Heart left ventricle (tissue), 16 donors: ENCODE data around the gene PICALM. TPM values are rescaled to one million over a fixed set of nuclear protein-coding genes. Genes with fewer than 3 reads are reported as not detected.
"Not testable (repeated sequence)": the region's sequence is repeated elsewhere in the genome, so short reads cannot be mapped to it uniquely, and the experiment has no call there.

Experiments used
- ATAC-seq, 4 donors: fragments of 200-7000 bp; cut with Tn5 transposase; one replicate each; pipeline ENCODE4 v1.9.1; 2020 to 2022; ENCODE audit warnings: moderate library complexity in 4 of 4, mild to moderate bottlenecking in 3 of 4, moderate number of reproducible peaks in 1 of 4
- DNase-seq, 5 donors: peaks; one replicate each; pipeline ENCODE4 v3.0.0-alpha.2; 2020
- H3K27ac ChIP-seq, 12 donors: fragments of 200-600 bp; sonication (generic) in 4 of 12; one replicate each; pipeline versions ENCODE4 v1.5.0 to v1.8.0; 2016 to 2022; ENCODE audit warnings: mild to moderate bottlenecking in 2 of 12
- H3K27me3 ChIP-seq, 9 donors: fragments of 200-600 bp; sonication (generic) in 2 of 9; one replicate each; pipeline versions ENCODE4 v1.5.1 to v1.8.0; 2016 to 2022; ENCODE audit warnings: mild to moderate bottlenecking in 3 of 9
- H3K36me3 ChIP-seq, 9 donors: fragments of 200-600 bp; sonication (generic) in 2 of 9; one replicate each; pipeline versions ENCODE4 v1.5.0 to v1.8.0; 2018 to 2022; ENCODE audit warnings: mild to moderate bottlenecking in 2 of 9
- H3K4me1 ChIP-seq, 12 donors: fragments of 200-600 bp; sonication (generic) in 4 of 12; one replicate each; pipeline versions ENCODE4 v1.5.0 to v1.8.0; 2016 to 2022; ENCODE audit warnings: mild to moderate bottlenecking in 3 of 12
- H3K4me3 ChIP-seq, 12 donors: fragments of 200-600 bp; sonication (generic) in 4 of 12; one replicate each; pipeline versions ENCODE4 v1.5.0 to v1.8.0; 2017 to 2022; ENCODE audit warnings: mild to moderate bottlenecking in 9 of 12, moderate library complexity in 4 of 12
- H3K9me3 ChIP-seq, 12 donors: fragments of 200-600 bp; sonication (generic) in 4 of 12; one replicate each; pipeline versions ENCODE4 v1.5.0 to v1.8.0; 2016 to 2022; ENCODE audit warnings: mild to moderate bottlenecking in 1 of 12
- POLR2A ChIP-seq, 2 donors: fragments of 450-650 bp; IDR thresholded peaks; one replicate each; pipeline ENCODE4 v1.6.1; 2017; ENCODE audit warnings: antibody characterized with exemption in 2 of 2, mild to moderate bottlenecking in 2 of 2, moderate library complexity in 2 of 2
- WGBS, 4 donors: extraction: QIAGEN DNeasy Blood & Tissue Kit in 2 of 4; methylation state at CpG; one replicate each; pipeline versions ENCODE4 v1.1.5 to v1.1.7; 2013 to 2018; 5-methylcytosine and 5-hydroxymethylcytosine counted together
- intact Hi-C, 10 donors: fragments of 100-400 bp; cut with DNase I; formaldehyde crosslinking; loops; one replicate each; pipeline versions ENCODE4 v1.11.1 to v1.14.2; 2022
- polyA plus RNA-seq, 2 donors: library from polyadenylated mRNA; stranded (reverse); fragments of 200-250 nt; gene quantifications; one replicate each; pipeline ENCODE4 v1.2.3, GENCODE V29; 2013
- total RNA-seq, 9 donors: library from RNA; depleted of rRNA in 2 of 9; stranded (reverse); fragments of >200 nt in 2 of 9; fragmentation: NEBNext Ultra II Directional in 3 of 9; extraction: Animal tissue kit (Norgen Biotek cat#: 25700) in 3 of 9; gene quantifications; one replicate each; pipeline versions ENCODE4 v1.1.0 to v1.2.4, GENCODE V29; 2016 to 2023
- TF ChIP-seq, protein P1 (sequence below), 12 donors: fragments of 200-600 bp; sonication (generic) in 4 of 12; IDR thresholded peaks; one replicate each; pipeline versions ENCODE4 v1.5.0 to v1.8.0; 2018 to 2022; ENCODE audit warnings: antibody characterized with exemption in 12 of 12, mild to moderate bottlenecking in 5 of 12
- donor health status: ischemic (EF 13 %, LVEDD 7.1; RV severe dilation, severe dysfunction).
- donor health status: healthy with polysubstance abuse.
- donor health status: DM: no; HTN: yes; CAD: no.
- donor health status: DM: no; HTN: no; CAD: no.
- donor health status: ischemic (EF 25% LVEDD 6.9; RV normal size, moderate dysfunction).
- donor health status: ischemic (EF 25% LVEDD 5.7; RV mildly dilated, moderate dysfunction).
- donor health status: healthy.
- donor health status: DM: yes; HTN: yes; CAD: no.
- donor health status: ischemic (EF 35%, LVEDD 5.7; RV mildly dilated, moderate dysfunction).
- donor health status: nonischemic (EF 11% LVEDD 7.7; RV severe dilation, severe dysfunction).
- donor health status: DM: yes; HTN: yes; CAD: no.
- donor health status: PGD.
- donor health status: ischemic (EF 29% LVEDD 5.4; RV normal size, mild dysfunction).
- donor health status: nonischemic (EF 23%, LVEDD 6.1; RV moderate dilation, normal function).

Gene PICALM
- total and polyA plus RNA-seq, 11 donors, result 36.1 to 207 (median 171) TPM

DNA sequence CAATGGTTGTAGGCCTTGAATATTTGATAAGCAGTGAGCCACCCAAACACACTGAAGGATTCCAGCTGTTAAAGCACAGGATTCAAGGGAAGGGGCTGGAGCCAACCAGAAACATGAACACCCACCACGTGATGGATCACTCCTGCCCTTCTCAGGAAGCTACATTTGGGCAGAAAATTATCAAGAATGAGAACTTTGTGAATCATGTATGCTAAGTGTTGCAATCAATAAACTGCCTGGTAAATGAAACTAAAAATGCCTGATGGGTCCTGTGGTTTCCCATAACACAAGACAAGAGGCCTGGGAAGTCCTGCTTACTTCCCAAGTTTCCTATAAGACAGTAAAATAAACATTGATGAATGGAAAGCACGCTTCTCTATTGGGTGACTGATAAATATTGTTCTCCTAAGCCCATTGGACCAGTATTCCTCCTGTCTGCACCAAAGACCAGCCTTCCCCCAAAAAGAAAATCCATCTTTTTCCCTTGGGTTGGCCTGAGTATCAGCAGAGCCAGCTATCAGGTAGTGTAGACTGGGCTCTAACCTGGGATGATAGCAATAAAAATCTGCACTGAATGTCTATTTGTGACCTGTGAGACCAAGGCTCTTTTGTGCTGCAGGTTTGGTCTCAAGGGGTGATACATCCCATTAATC lies 115.3 kb downstream of the PICALM start:
- H3K4me1 ChIP-seq, result peaks cover 0 to 46% (median 18%) of the 10 kb centered on the region in 12 donors
- no peak for DNase-seq
- ATAC-seq, result peak in 2 of 4 donors; percentile 11 to 25
- peaks cover 0 to 11% (median 0%) of the 10 kb centered on the region in 12 donors for H3K9me3 ChIP-seq
- intact Hi-C loops, result no loop called here
- H3K4me3 ChIP-seq, result no peak overlapping the region
- TF ChIP-seq POLR2A (IDR thresholded peaks at IDR 0.05), result no peak
- TF ChIP-seq, protein P1, sequence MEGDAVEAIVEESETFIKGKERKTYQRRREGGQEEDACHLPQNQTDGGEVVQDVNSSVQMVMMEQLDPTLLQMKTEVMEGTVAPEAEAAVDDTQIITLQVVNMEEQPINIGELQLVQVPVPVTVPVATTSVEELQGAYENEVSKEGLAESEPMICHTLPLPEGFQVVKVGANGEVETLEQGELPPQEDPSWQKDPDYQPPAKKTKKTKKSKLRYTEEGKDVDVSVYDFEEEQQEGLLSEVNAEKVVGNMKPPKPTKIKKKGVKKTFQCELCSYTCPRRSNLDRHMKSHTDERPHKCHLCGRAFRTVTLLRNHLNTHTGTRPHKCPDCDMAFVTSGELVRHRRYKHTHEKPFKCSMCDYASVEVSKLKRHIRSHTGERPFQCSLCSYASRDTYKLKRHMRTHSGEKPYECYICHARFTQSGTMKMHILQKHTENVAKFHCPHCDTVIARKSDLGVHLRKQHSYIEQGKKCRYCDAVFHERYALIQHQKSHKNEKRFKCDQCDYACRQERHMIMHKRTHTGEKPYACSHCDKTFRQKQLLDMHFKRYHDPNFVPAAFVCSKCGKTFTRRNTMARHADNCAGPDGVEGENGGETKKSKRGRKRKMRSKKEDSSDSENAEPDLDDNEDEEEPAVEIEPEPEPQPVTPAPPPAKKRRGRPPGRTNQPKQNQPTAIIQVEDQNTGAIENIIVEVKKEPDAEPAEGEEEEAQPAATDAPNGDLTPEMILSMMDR (IDR thresholded peaks at IDR 0.05), result no peak
- 37 to 63% (median 40%) methylated on average over 2 of the region's 2 CpGs for WGBS, 4 donors
- no peaks in the 10 kb centered on the region for H3K27me3 ChIP-seq
- H3K36me3 ChIP-seq, result peaks cover 0 to 47% (median 39%) of the 10 kb centered on the region in 9 donors
- peak overlapping the region in 1 of 12 donors; percentile 77 for H3K27ac ChIP-seq

DNA sequence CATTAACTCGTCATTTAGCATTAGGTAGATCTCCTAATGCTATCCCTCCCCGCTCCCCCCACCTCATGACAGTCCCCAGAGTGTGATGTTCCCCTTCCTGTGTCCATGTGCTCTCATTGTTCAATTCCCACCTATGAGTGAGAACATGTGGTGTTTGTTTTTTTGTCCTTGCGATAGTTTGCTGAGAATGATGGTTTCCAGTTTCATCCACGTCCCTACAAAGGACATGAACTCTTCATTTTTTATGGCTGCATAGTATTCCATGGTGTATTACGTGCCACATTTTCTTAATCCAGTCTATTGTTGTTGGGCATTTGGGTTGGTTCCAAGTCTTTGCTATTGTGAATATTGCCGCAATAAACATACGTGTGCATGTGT lies 116.8 kb downstream of the PICALM start:
- ATAC-seq, H3K4me3 ChIP-seq, H3K27me3 ChIP-seq, H3K27ac ChIP-seq, intact Hi-C loops, DNase-seq: not testable (repeated sequence)
- peaks cover 0 to 32% (median 25%) of the 10 kb centered on the region in 9 donors for H3K36me3 ChIP-seq
- H3K9me3 ChIP-seq, result peaks cover 0 to 11% (median 0%) of the 10 kb centered on the region in 12 donors
- H3K4me1 ChIP-seq, result peaks cover 0 to 61% (median 31%) of the 10 kb centered on the region in 12 donors
- WGBS, 4 donors, result 85 to 97% (median 92%) methylated on average over 7 of the region's 7 CpGs

DNA sequence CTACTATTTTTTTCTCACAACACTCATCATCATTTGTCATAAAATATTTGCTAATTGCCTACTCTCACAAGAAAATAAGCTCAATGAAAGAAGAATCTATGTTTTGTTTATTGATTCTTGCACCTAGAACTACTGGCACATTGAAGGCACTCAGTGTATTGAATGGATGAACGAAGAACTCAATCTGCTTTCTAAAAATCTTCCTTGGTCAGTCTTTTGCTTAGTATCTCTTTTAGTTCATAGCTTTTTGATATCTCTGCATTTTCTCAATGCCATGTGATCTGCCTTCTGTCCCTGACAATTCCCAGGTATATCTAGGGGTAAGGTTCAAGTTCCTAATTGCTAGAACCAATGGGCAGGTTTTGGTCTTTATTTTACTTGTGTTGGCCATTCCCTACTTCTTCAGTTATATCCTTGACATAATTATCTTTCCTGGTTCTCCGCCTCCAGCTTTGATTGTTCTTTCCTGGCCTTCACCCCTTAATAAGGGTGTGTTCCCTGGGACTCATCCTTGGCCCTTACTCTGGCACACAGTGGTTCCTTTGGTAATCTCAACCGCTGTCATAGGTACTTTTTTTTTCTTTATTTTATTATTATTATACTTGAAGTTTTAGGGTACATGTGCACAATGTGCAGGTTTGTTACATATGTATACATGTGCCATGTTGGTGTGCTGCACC lies 117.3 kb downstream of the PICALM start:
- DNase-seq (no peak), ATAC-seq (no peak)
- Histone ChIP-seq H3K4me3 (no peak overlapping the region), H3K36me3 (peaks cover 0 to 28% (median 20%) of the 10 kb centered on the region in 9 donors), H3K27me3 (no peaks in the 10 kb centered on the region), H3K27ac (no peak overlapping the region), H3K9me3 (peaks cover 0 to 11% (median 0%) of the 10 kb centered on the region in 12 donors), H3K4me1 (peaks cover 0 to 66% (median 37%) of the 10 kb centered on the region in 12 donors)
- no peak for TF ChIP-seq POLR2A (IDR thresholded peaks at IDR 0.05)
- TF ChIP-seq, protein P1 (IDR thresholded peaks at IDR 0.05), result no peak
- 92 to 99% (median 96%) methylated on average over 3 of the region's 3 CpGs for WGBS, 4 donors
- intact Hi-C loops, result no loop called here

DNA sequence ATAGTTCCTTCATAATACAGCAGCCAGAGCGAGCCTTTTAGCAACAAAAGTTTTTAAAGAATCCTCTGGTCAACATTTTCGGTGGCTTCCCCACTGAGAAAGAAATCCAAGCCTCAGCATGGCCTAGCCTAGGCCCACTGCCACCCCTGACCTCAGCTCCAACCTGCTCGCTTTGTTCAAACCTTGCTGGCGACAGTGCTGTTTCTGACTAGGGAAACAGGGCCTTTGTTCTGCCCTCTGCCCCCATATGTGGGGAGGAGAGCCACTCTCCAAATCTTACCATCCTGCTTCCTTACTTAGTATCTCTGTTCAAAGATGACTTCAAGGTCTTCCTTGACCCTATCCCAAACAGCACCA lies 117.9 kb downstream of the PICALM start:
- ATAC-seq (no peak), DNase-seq (no peak)
- Histone ChIP-seq H3K4me3 (no peak overlapping the region), H3K9me3 (peaks cover 0 to 11% (median 0%) of the 10 kb centered on the region in 12 donors), H3K4me1 (peaks cover 0 to 66% (median 39%) of the 10 kb centered on the region in 12 donors), H3K36me3 (peaks cover 0 to 23% (median 14%) of the 10 kb centered on the region in 9 donors), H3K27me3 (no peaks in the 10 kb centered on the region), H3K27ac (no peak overlapping the region)
- no peak for TF ChIP-seq POLR2A (IDR thresholded peaks at IDR 0.05)
- TF ChIP-seq, protein P1 (IDR thresholded peaks at IDR 0.05), result no peak
- 88 to 98% (median 97%) methylated on average over 4 of the region's 4 CpGs for WGBS, 4 donors
- intact Hi-C loops, result no loop called here
